Skeletal muscle satellite cell (primary cell): ENCODE data around the gene LYPD8. TPM values are rescaled to one million over a fixed set of nuclear protein-coding genes. Genes with fewer than 3 reads are reported as not detected.
"Not testable (repeated sequence)": the region's sequence is repeated elsewhere in the genome, so short reads cannot be mapped to it uniquely, and the experiment has no call there.

Source experiments
- H3K27me3 ChIP-seq: 2 replicates; pipeline ENCODE4 v1.7.0; 2013; ENCODE audit warnings: low read length; ENCODE audit not compliant: control insufficient read depth, insufficient read depth
- H3K36me3 ChIP-seq: 2 replicates; pipeline ENCODE4 v1.7.0; 2013; ENCODE audit warnings: mild to moderate bottlenecking, control low read depth, low read length; ENCODE audit not compliant: insufficient read depth
- H3K4me1 ChIP-seq: 2 replicates; pipeline ENCODE4 v1.7.0; 2013; ENCODE audit warnings: low read length; ENCODE audit not compliant: control insufficient read depth, insufficient read depth
- H3K4me2 ChIP-seq: 2 replicates; pipeline ENCODE4 v1.7.0; 2013; ENCODE audit warnings: mild to moderate bottlenecking, low read length
- H3K4me3 ChIP-seq: 2 replicates; pipeline ENCODE4 v1.7.0; 2013; ENCODE audit warnings: low read length
- H3K9ac ChIP-seq: 2 replicates; pipeline ENCODE4 v1.7.0; 2013; ENCODE audit warnings: mild to moderate bottlenecking, low read depth, low read length, moderate library complexity
- H3K9me3 ChIP-seq: replicated peaks from 2 replicates; pipeline ENCODE4 v1.7.0; 2013; ENCODE audit warnings: mild to moderate bottlenecking, control low read depth, low read length
- total RNA-seq: library from RNA; depleted of rRNA; stranded (reverse); fragments of >200 nt; gene quantifications from 2 replicates; pipeline ENCODE4 v1.2.3, GENCODE V29; 2012; rRNA removed

The LYPD8 gene
- total RNA-seq, result not detected in 2 replicates

GRCh38 chr1:248755517-248755916 is at the start of gene LYPD8:
Gene LYPD8, minus strand, starts transcription at chr1:248755759. Its CDS starts 4,678 bp downstream, at chr1:248751081.
- H3K4me2 ChIP-seq, result no peak within 1 kb of the TSS
- H3K9ac ChIP-seq, result no peak within 1 kb of the TSS
- no peaks in the 10 kb centered on the region for H3K36me3 ChIP-seq
- H3K4me3 ChIP-seq, result no peak within 1 kb of the TSS
- no peaks in the 10 kb centered on the region for H3K27me3 ChIP-seq
- no peaks in the 10 kb centered on the region for H3K4me1 ChIP-seq
- peaks cover 13% of the 10 kb centered on the region for H3K9me3 ChIP-seq

GRCh38 chr1:248804771-248805681 is 49.5 kb upstream of the LYPD8 start:
- no peaks in the 10 kb centered on the region for H3K4me1 ChIP-seq
- H3K9ac ChIP-seq, result no peak overlapping the region
- no peaks in the 10 kb centered on the region for H3K27me3 ChIP-seq

GRCh38 chr1:248803501-248803900 is 47.9 kb upstream of the LYPD8 start:
- H3K27me3 ChIP-seq, H3K9ac ChIP-seq, H3K4me3 ChIP-seq, H3K4me2 ChIP-seq, H3K4me1 ChIP-seq, H3K9me3 ChIP-seq, H3K36me3 ChIP-seq: not testable (repeated sequence)

More at GRCh38 chr1:248804771-248805681, 49.5 kb upstream of the LYPD8 start:
- no peak overlapping the region for H3K4me2 ChIP-seq
- H3K36me3 ChIP-seq, result no peaks in the 10 kb centered on the region
- H3K9me3 ChIP-seq, result no peaks in the 10 kb centered on the region
- H3K4me3 ChIP-seq, result no peak overlapping the region

GRCh38 chr1:248802454-248802853 is 46.9 kb upstream of the LYPD8 start:
- H3K4me3 ChIP-seq, result no peak overlapping the region
- H3K27me3 ChIP-seq, result peaks cover under 1% of the 10 kb centered on the region
- no peaks in the 10 kb centered on the region for H3K4me1 ChIP-seq
- H3K9ac ChIP-seq, result no peak overlapping the region
- H3K4me2 ChIP-seq, result no peak overlapping the region
- H3K36me3 ChIP-seq, result no peaks in the 10 kb centered on the region
- H3K9me3 ChIP-seq, result no peaks in the 10 kb centered on the region

GRCh38 chr1:248800459-248800858 is 44.9 kb upstream of the LYPD8 start:
- Histone ChIP-seq H3K36me3 (no peaks in the 10 kb centered on the region), H3K4me2 (no peak overlapping the region), H3K9ac (no peak overlapping the region), H3K4me3 (no peak overlapping the region), H3K4me1 (no peaks in the 10 kb centered on the region), H3K27me3 (peaks cover 3% of the 10 kb centered on the region), H3K9me3 (no peaks in the 10 kb centered on the region)

- H3K4me2 ChIP-seq, result no peak overlapping the region
- no peaks in the 10 kb centered on the region for H3K4me1 ChIP-seq
- no peaks in the 10 kb centered on the region for H3K36me3 ChIP-seq
- H3K9ac ChIP-seq, result no peak overlapping the region
- peaks cover 3% of the 10 kb centered on the region for H3K27me3 ChIP-seq
- no peak overlapping the region for H3K4me3 ChIP-seq
- H3K9me3 ChIP-seq, result no peaks in the 10 kb centered on the region
These were observed 43.2 kb upstream of the LYPD8 start for GRCh38 chr1:248798791-248799190.

- not testable (repeated sequence) for H3K9ac ChIP-seq, H3K36me3 ChIP-seq, H3K9me3 ChIP-seq, H3K4me3 ChIP-seq, H3K4me2 ChIP-seq, H3K27me3 ChIP-seq, H3K4me1 ChIP-seq
These were observed 39.1 kb upstream of the LYPD8 start for GRCh38 chr1:248794663-248795062.

GRCh38 chr1:248793592-248793991 is 38.0 kb upstream of the LYPD8 start:
- Histone ChIP-seq H3K27me3 (peaks cover 3% of the 10 kb centered on the region), H3K4me1 (no peaks in the 10 kb centered on the region), H3K4me2 (no peak overlapping the region), H3K4me3 (no peak overlapping the region), H3K36me3 (no peaks in the 10 kb centered on the region), H3K9ac (no peak overlapping the region), H3K9me3 (no peaks in the 10 kb centered on the region)

GRCh38 chr1:248792342-248792741 is 36.8 kb upstream of the LYPD8 start:
- Histone ChIP-seq H3K36me3 (no peaks in the 10 kb centered on the region), H3K9me3 (no peaks in the 10 kb centered on the region), H3K27me3 (peaks cover under 1% of the 10 kb centered on the region), H3K9ac (no peak overlapping the region), H3K4me3 (no peak overlapping the region), H3K4me2 (no peak overlapping the region), H3K4me1 (no peaks in the 10 kb centered on the region)

- no peak overlapping the region for H3K9ac ChIP-seq
- no peaks in the 10 kb centered on the region for H3K36me3 ChIP-seq
- H3K4me1 ChIP-seq, result no peaks in the 10 kb centered on the region
- no peak overlapping the region for H3K4me2 ChIP-seq
- no peak overlapping the region for H3K4me3 ChIP-seq
- no peaks in the 10 kb centered on the region for H3K27me3 ChIP-seq
- H3K9me3 ChIP-seq, result no peaks in the 10 kb centered on the region
These were observed 35.5 kb upstream of the LYPD8 start for GRCh38 chr1:248791010-248791409.

- Histone ChIP-seq H3K4me1 (no peaks in the 10 kb centered on the region), H3K9me3 (no peaks in the 10 kb centered on the region), H3K27me3 (no peaks in the 10 kb centered on the region), H3K4me3 (no peak overlapping the region), H3K9ac (no peak overlapping the region), H3K36me3 (no peaks in the 10 kb centered on the region), H3K4me2 (no peak overlapping the region)
These were observed 34.9 kb upstream of the LYPD8 start for GRCh38 chr1:248790456-248790855.

- not testable (repeated sequence) for H3K9me3 ChIP-seq, H3K36me3 ChIP-seq, H3K4me2 ChIP-seq, H3K4me3 ChIP-seq, H3K4me1 ChIP-seq, H3K27me3 ChIP-seq, H3K9ac ChIP-seq
These were observed 33.8 kb upstream of the LYPD8 start for GRCh38 chr1:248789337-248789736.
